ENCODE results near the gene DPEP1. TPM values are rescaled to one million over a fixed set of nuclear protein-coding genes. Genes with fewer than 3 reads are reported as not detected.

Gene DPEP1
- total RNA-seq, 3 donors from 2014 or later (not counting 1 experiment from before 2014, with no cell fraction given): not detected

DNA sequence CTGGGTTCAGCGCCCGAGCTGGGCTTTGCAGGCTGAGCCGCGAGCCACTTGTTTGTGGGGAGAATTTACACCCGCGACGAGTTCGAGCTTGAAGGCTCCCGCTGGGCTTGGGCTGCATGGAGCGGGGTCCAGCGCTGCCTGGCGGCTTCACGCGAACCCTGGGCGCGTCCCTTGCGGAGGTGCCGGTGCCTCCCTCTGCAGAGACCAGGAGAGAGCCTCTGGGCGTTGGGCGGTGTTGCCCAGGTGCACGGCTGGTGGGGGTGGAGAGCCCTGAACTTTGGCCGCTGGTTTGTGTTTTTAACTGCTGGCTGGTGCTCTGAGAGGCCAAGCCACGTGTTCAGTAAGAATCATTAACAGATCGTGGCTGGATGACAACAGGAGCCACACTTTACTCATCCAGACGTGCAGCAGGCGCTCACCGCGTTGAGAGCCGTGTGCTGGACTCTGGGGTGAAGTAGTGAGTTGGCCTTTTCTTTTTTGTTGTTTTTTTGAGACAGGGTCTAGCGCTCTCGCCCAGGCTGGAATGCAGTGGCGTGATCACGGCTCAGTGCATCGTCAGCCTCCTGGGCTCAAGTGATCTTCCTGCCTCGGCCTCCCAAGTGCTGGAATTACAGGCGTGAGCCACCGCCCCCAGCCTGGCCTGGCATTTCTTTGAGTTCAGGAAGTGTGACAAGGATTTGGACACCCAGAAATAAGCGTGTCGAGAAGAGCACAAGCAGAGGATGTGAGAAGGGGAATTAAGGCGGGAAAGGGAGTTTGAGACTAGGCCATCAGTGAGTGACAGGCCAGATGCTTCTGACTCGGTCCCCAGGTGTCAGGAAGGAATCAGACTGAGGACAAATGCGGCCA is 73.9 kb downstream of the DPEP1 start:
- 23% methylated on average over 42 of the region's 42 CpGs for WGBS (ENCODE audit: insufficient coverage)
- Histone ChIP-seq H3K4me1 (ENCODE audit: control insufficient read depth, insufficient read depth, low read length) (peaks cover 19% of the 10 kb centered on the region), H3K27me3 (ENCODE audit: control insufficient read depth, insufficient read depth, low read length) (no peaks in the 10 kb centered on the region), H3K9me3 (ENCODE audit: control insufficient read depth, insufficient read depth, low read length) (no peaks in the 10 kb centered on the region), H3K36me3 (ENCODE audit: control insufficient read depth, insufficient read depth, low read length) (peaks cover 17% of the 10 kb centered on the region), H3K27ac (ENCODE audit: low read length) (peak overlapping the region; percentile 29), H3K4me3 (ENCODE audit: low read length) (peak overlapping the region; percentile 52)
- H3K9me3 Mint-ChIP-seq: no peaks in the 10 kb centered on the region
- no peaks in the 10 kb centered on the region for H3K36me3 Mint-ChIP-seq
- DNase-seq (no peak), ATAC-seq (peak; percentile 49 to 63 (median 59))
- intact Hi-C loops (cut with micrococcal nuclease): loop anchor here (2.0 kb wide), 1 partner anchor 13 kb away; the partner anchor contains the start of gene SPATA2L
- peaks cover 7 to 20% of the 10 kb centered on the region in 2 donors for H3K4me1 Mint-ChIP-seq
- H3K27me3 Mint-ChIP-seq (ENCODE audit: low read depth in 2 of 2): no peaks in the 10 kb centered on the region
- H3K4me3 Mint-ChIP-seq: peak overlapping the region; percentile 81
- TF ChIP-seq, protein P1, sequence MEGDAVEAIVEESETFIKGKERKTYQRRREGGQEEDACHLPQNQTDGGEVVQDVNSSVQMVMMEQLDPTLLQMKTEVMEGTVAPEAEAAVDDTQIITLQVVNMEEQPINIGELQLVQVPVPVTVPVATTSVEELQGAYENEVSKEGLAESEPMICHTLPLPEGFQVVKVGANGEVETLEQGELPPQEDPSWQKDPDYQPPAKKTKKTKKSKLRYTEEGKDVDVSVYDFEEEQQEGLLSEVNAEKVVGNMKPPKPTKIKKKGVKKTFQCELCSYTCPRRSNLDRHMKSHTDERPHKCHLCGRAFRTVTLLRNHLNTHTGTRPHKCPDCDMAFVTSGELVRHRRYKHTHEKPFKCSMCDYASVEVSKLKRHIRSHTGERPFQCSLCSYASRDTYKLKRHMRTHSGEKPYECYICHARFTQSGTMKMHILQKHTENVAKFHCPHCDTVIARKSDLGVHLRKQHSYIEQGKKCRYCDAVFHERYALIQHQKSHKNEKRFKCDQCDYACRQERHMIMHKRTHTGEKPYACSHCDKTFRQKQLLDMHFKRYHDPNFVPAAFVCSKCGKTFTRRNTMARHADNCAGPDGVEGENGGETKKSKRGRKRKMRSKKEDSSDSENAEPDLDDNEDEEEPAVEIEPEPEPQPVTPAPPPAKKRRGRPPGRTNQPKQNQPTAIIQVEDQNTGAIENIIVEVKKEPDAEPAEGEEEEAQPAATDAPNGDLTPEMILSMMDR (IDR thresholded peaks at IDR 0.05): no peak
- peak overlapping the region; percentile 89 to 92 for H3K27ac Mint-ChIP-seq

Other genes with a start within 250 kb of the DPEP1 start
- 100 to 1,000 TPM; 230 to 299 (median 287) TPM for gene ANKRD11, start 123.1 kb upstream of the DPEP1 start, total RNA-seq
- 100 to 1,000 TPM; 142 to 195 (median 180) TPM for gene SPG7, start 105.2 kb upstream of the DPEP1 start, total RNA-seq
- gene RPL13, start 53.0 kb upstream of the DPEP1 start, total RNA-seq: 1,000 to 10,000 TPM; 1,286 to 1,549 (median 1,294) TPM
- 1 to 10 TPM; 1.1 to 1.8 (median 1.2) TPM for gene CPNE7, start 37.9 kb upstream of the DPEP1 start, total RNA-seq
- gene CHMP1A, start 44.1 kb downstream of the DPEP1 start, total RNA-seq: 100 to 1,000 TPM; 124 to 135 (median 134) TPM
- 10 to 100 TPM in 1 of 3 donors, 1 to 10 TPM in 2; 6.5 to 11.9 (median 8.4) TPM for gene SPATA33, start 44.2 kb downstream of the DPEP1 start, total RNA-seq
- gene CDK10, start 73.0 kb downstream of the DPEP1 start, total RNA-seq: 100 to 1,000 TPM; 102 to 123 (median 114) TPM
- 10 to 100 TPM; 23.1 to 37.9 (median 24.0) TPM for gene SPATA2L, start 88.1 kb downstream of the DPEP1 start, total RNA-seq
- gene VPS9D1, start 107.3 kb downstream of the DPEP1 start, total RNA-seq: 10 to 100 TPM; 31.7 to 43.0 (median 35.4) TPM
- gene ZNF276, start 107.9 kb downstream of the DPEP1 start, total RNA-seq: 100 to 1,000 TPM; 146 to 206 (median 186) TPM
- 10 to 100 TPM; 43.3 to 45.4 (median 45.1) TPM for gene FANCA, start 203.0 kb downstream of the DPEP1 start, total RNA-seq
- gene SPIRE2, start 214.8 kb downstream of the DPEP1 start, total RNA-seq: 1 to 10 TPM; 4.5 to 8.7 (median 6.5) TPM